ENCODE measurements around the gene FIGN.

- no peak for TF ChIP-seq CTCF (IDR thresholded peaks at IDR 0.05)
- TF ChIP-seq POLR2A (IDR thresholded peaks at IDR 0.05), result no peak
These were observed 27.5 kb downstream of the FIGN start for GRCh38 chr2:163708265-163708664.
